ENCODE data around the gene TUBB6. TPM values are rescaled to one million over a fixed set of nuclear protein-coding genes. Genes with fewer than 3 reads are reported as not detected.
A peak's percentile ranks its signal among the peaks of the same experiment; 100 is the strongest.

TUBB6 gene
- total RNA-seq, 6 experiments from 2014 or later, result 434 to 602 (median 568) TPM

GRCh38 chr18:12373116-12373770, 65.2 kb downstream of the TUBB6 start:
- Mint-ChIP-seq H3K27ac (no peak overlapping the region; the same call in 1 of the 2 replicates), H3K27me3 (ENCODE audit: insufficient read depth) (peaks cover 3% of the 10 kb centered on the region; the same call in 1 of the 2 replicates), H3K9me3 (no peaks in the 10 kb centered on the region), H3K4me1 (ENCODE audit: low read depth) (peaks cover 31% of the 10 kb centered on the region), H3K4me3 (no peak overlapping the region), H3K36me3 (ENCODE audit: low read depth) (peaks cover 14% of the 10 kb centered on the region; the same call in 1 of the 2 replicates)
- DNase-seq, result no peak
- no peak for TF ChIP-seq CTCF (IDR thresholded peaks at IDR 0.05)

GRCh38 chr18:12373771-12374116, 65.7 kb downstream of the TUBB6 start:
- H3K4me1 Mint-ChIP-seq (ENCODE audit: low read depth), result peaks cover 34% of the 10 kb centered on the region
- H3K27ac Mint-ChIP-seq, result no peak overlapping the region; the same call in 1 of the 2 replicates
- H3K36me3 Mint-ChIP-seq (ENCODE audit: low read depth), result peaks cover 14% of the 10 kb centered on the region; the same call in 1 of the 2 replicates
- no peak for DNase-seq
- TF ChIP-seq CTCF (IDR thresholded peaks at IDR 0.05), result no peak
- H3K27me3 Mint-ChIP-seq (ENCODE audit: insufficient read depth), result peaks cover 3% of the 10 kb centered on the region; the same call in 1 of the 2 replicates
- H3K4me3 Mint-ChIP-seq, result no peak overlapping the region
- H3K9me3 Mint-ChIP-seq, result no peaks in the 10 kb centered on the region

- H3K4me3 Mint-ChIP-seq, result peak overlapping the region; percentile 94
Observed at GRCh38 chr18:12374401-12374800, 66.4 kb downstream of the TUBB6 start.

More at GRCh38 chr18:12374401-12374800, 66.4 kb downstream of the TUBB6 start:
- no peak for TF ChIP-seq CTCF (IDR thresholded peaks at IDR 0.05)
- peaks cover 36% of the 10 kb centered on the region for H3K4me1 Mint-ChIP-seq (ENCODE audit: low read depth)
- H3K36me3 Mint-ChIP-seq (ENCODE audit: low read depth), result peaks cover 14% of the 10 kb centered on the region; the same call in 1 of the 2 replicates
- 0 out of 2 replicates have a peak overlapping the region, but pooled peaks have one; percentile 31 for H3K27ac Mint-ChIP-seq
- no peaks in the 10 kb centered on the region for H3K9me3 Mint-ChIP-seq
- no peak for DNase-seq
- peaks cover 5% of the 10 kb centered on the region for H3K27me3 Mint-ChIP-seq (ENCODE audit: insufficient read depth)

Other genes with a start within 250 kb of the TUBB6 start
- not detected for gene ANKRD62, start 214.4 kb upstream of the TUBB6 start, total RNA-seq (2021; fragmentation: NEBNext Ultra II Directional; extraction: Animal tissue kit (Norgen Biotek cat#: 25700))
- gene CIDEA, start 53.9 kb upstream of the TUBB6 start, total RNA-seq (2021; fragmentation: NEBNext Ultra II Directional; extraction: Animal tissue kit (Norgen Biotek cat#: 25700)), result not detected
- gene AFG3L2, start 69.0 kb downstream of the TUBB6 start, total RNA-seq (2021; fragmentation: NEBNext Ultra II Directional; extraction: Animal tissue kit (Norgen Biotek cat#: 25700)), result 10 to 100 TPM; 35.2 to 44.4 (median 39.0) TPM
- gene PRELID3A, start 99.7 kb downstream of the TUBB6 start, total RNA-seq (2021; fragmentation: NEBNext Ultra II Directional; extraction: Animal tissue kit (Norgen Biotek cat#: 25700)), result 1 to 10 TPM; 5.8 to 7.2 (median 6.6) TPM